SK-N-SH (cell line): ENCODE data around the gene HTR6.
A peak's percentile ranks its signal among the peaks of the same experiment; 100 is the strongest.

Experiments
- CTCF ChIP-seq: fragments of 200-600 bp; sonication (generic); IDR thresholded peaks from 2 replicates; pipeline ENCODE4 v1.6.1; 2017; ENCODE audit warnings: antibody characterized with exemption, mild to moderate bottlenecking, moderate library complexity
- EP300 ChIP-seq, 2 experiments: IDR thresholded peaks; 2 replicates each; pipeline versions ENCODE4 v1.4.0 to v1.6.1; 2012; ENCODE audit warnings: borderline replicate concordance in 1 of 2, low read depth in 1 of 2, low read length in 1 of 2
- FOXJ3 ChIP-seq: sonication (generic); formaldehyde crosslinking; IDR thresholded peaks from 2 replicates; pipeline ENCODE4 v1.5.1; 2020; ENCODE audit warnings: mild to moderate bottlenecking, missing genetic modification reagents
- POLR2AphosphoS5 ChIP-seq: IDR thresholded peaks from 2 replicates; pipeline ENCODE4 v1.6.1; 2012; ENCODE audit warnings: low read depth, low read length
- REST ChIP-seq: IDR thresholded peaks from 2 replicates; pipeline ENCODE4 v1.6.1; 2012; ENCODE audit warnings: mild to moderate bottlenecking, low read depth, low read length, moderate library complexity
- SIN3A ChIP-seq: IDR thresholded peaks from 2 replicates; pipeline ENCODE4 v1.6.1; 2012; ENCODE audit warnings: low read depth, mild to moderate bottlenecking, low read length, moderate library complexity, borderline replicate concordance
- YY1 ChIP-seq: IDR thresholded peaks from 2 replicates; pipeline ENCODE4 v1.4.0; 2012; ENCODE audit warnings: low read depth, mild to moderate bottlenecking

DNA sequence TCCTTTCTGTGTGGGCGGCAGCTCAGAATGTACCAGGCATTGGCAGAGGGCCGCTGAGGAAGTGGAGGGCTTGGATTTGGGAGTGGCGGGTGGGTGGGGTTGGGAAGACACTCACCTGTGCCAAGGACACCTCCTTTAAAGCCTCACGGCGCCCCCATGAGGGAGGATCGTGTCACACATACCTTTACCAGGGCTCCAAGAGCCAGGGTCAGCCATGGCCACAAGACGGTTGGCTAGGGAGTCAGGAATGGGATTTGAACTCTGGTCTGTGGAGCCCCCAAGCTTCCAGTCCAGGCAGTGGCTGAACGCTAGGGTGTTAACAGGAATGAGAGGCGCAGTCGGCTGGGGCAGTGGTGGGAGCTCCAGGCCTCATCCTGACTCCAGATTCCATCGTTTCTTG lies 16.0 kb upstream of the HTR6 start:
- TF ChIP-seq FOXJ3 (CRISPR knock-in tag) (no peak), REST (no peak), CTCF (peak; percentile 23; the same call in 1 of the 2 replicates), POLR2AphosphoS5 (no peak), YY1 (no peak), SIN3A (no peak), EP300 (IDR thresholded peaks at IDR 0.05; ENCODE audit: borderline replicate concordance in 1 of 2, low read depth in 1 of 2, low read length in 1 of 2) (no peak)
